CD4-positive, alpha-beta T cell treated with Interleukin-15 for 4 hours (primary cell): ENCODE measurements around the gene KCNMA1.

Experiments used
- DNase-seq: peaks from one replicate; pipeline ENCODE4 v3.0.0-alpha.2; 2020; ENCODE audit warnings: low spot score

The KCNMA1 gene

GRCh38 chr10:76830218-76830617 lies 807.4 kb downstream of the KCNMA1 start:
- DNase-seq = no peak

GRCh38 chr10:76829724-76830123 lies 807.9 kb downstream of the KCNMA1 start:
- no peak for DNase-seq
